ENCODE results near the gene INHBC. TPM values are rescaled to one million over a fixed set of nuclear protein-coding genes. Genes with fewer than 3 reads are reported as not detected.
"Not testable (repeated sequence)": the region's sequence is repeated elsewhere in the genome, so short reads cannot be mapped to it uniquely, and the experiment has no call there.

Gene INHBC
- total RNA-seq, 1 donor from 2014 or later: not detected

- no peaks in the 10 kb centered on the region for H3K4me1 Mint-ChIP-seq (ENCODE audit: low read depth)
- H3K27ac Mint-ChIP-seq: no peak overlapping the region
- no peaks in the 10 kb centered on the region for H3K27me3 Mint-ChIP-seq
- no peaks in the 10 kb centered on the region for H3K9me3 Mint-ChIP-seq (ENCODE audit: low read depth)
- no peak for DNase-seq (ENCODE audit: low spot score, unreplicated experiment)
- peaks cover 3% of the 10 kb centered on the region for H3K36me3 Mint-ChIP-seq (ENCODE audit: insufficient read depth)
- no peak overlapping the region for H3K4me3 Mint-ChIP-seq (ENCODE audit: low read depth)
- TF ChIP-seq CTCF (IDR thresholded peaks at IDR 0.05; ENCODE audit: unreplicated experiment): no peak
These were observed 29.5 kb upstream of the INHBC start for GRCh38 chr12:57404966-57405640.

GRCh38 chr12:57410534-57410933 lies 24.1 kb upstream of the INHBC start:
- no peak overlapping the region for H3K27ac Mint-ChIP-seq
- DNase-seq (ENCODE audit: low spot score, unreplicated experiment): no peak
- H3K27me3 Mint-ChIP-seq: no peaks in the 10 kb centered on the region
- H3K36me3 Mint-ChIP-seq (ENCODE audit: insufficient read depth): peaks cover 3% of the 10 kb centered on the region
- TF ChIP-seq CTCF (IDR thresholded peaks at IDR 0.05; ENCODE audit: unreplicated experiment): no peak
- no peak overlapping the region for H3K4me3 Mint-ChIP-seq (ENCODE audit: low read depth)
- H3K4me1 Mint-ChIP-seq (ENCODE audit: low read depth): peaks cover 3% of the 10 kb centered on the region
- H3K9me3 Mint-ChIP-seq (ENCODE audit: low read depth): no peaks in the 10 kb centered on the region

GRCh38 chr12:57414160-57414559 lies 20.4 kb upstream of the INHBC start:
- not testable (repeated sequence) for H3K27ac Mint-ChIP-seq; H3K27me3 Mint-ChIP-seq; H3K4me3 Mint-ChIP-seq (ENCODE audit: low read depth); H3K36me3 Mint-ChIP-seq (ENCODE audit: insufficient read depth); H3K4me1 Mint-ChIP-seq (ENCODE audit: low read depth); H3K9me3 Mint-ChIP-seq (ENCODE audit: low read depth); DNase-seq (ENCODE audit: low spot score, unreplicated experiment)

GRCh38 chr12:57415088-57415487 lies 19.5 kb upstream of the INHBC start:
- no peak overlapping the region for H3K27ac Mint-ChIP-seq
- DNase-seq (ENCODE audit: low spot score, unreplicated experiment): no peak
- TF ChIP-seq CTCF (IDR thresholded peaks at IDR 0.05; ENCODE audit: unreplicated experiment): no peak
- H3K4me3 Mint-ChIP-seq (ENCODE audit: low read depth): no peak overlapping the region
- no peaks in the 10 kb centered on the region for H3K9me3 Mint-ChIP-seq (ENCODE audit: low read depth)
- H3K36me3 Mint-ChIP-seq (ENCODE audit: insufficient read depth): peaks cover 1% of the 10 kb centered on the region
- peaks cover 7% of the 10 kb centered on the region for H3K4me1 Mint-ChIP-seq (ENCODE audit: low read depth)
- H3K27me3 Mint-ChIP-seq: no peaks in the 10 kb centered on the region

GRCh38 chr12:57416039-57416996 lies 18.3 kb upstream of the INHBC start:
- Mint-ChIP-seq H3K36me3 (ENCODE audit: insufficient read depth) (peaks cover 1% of the 10 kb centered on the region), H3K4me3 (ENCODE audit: low read depth) (no peak overlapping the region), H3K27ac (no peak overlapping the region), H3K4me1 (ENCODE audit: low read depth) (peaks cover 7% of the 10 kb centered on the region), H3K27me3 (no peaks in the 10 kb centered on the region), H3K9me3 (ENCODE audit: low read depth) (no peaks in the 10 kb centered on the region)
- DNase-seq (ENCODE audit: low spot score, unreplicated experiment): no peak
- TF ChIP-seq CTCF (IDR thresholded peaks at IDR 0.05; ENCODE audit: unreplicated experiment): no peak

Measured in progenitor cell of endocrine pancreas (in vitro differentiated cells).